Right ventricle myocardium superior (tissue), 1 donor: ENCODE data around the gene UBTD2. TPM values are rescaled to one million over a fixed set of nuclear protein-coding genes. Genes with fewer than 3 reads are reported as not detected.
A peak's percentile ranks its signal among the peaks of the same experiment; 100 is the strongest.
"Not testable (repeated sequence)": the region's sequence is repeated elsewhere in the genome, so short reads cannot be mapped to it uniquely, and the experiment has no call there.

Source experiments
- ATAC-seq: fragments of 200-7000 bp; cut with Tn5 transposase; one replicate; pipeline ENCODE4 v1.9.1; 2020; ENCODE audit warnings: mild to moderate bottlenecking; ENCODE audit not compliant: poor library complexity
- DNase-seq: peaks from one replicate; pipeline ENCODE4 v3.0.0-alpha.2; 2020
- intact Hi-C: fragments of 100-400 bp; cut with DNase I; formaldehyde crosslinking; loops from one replicate; pipeline ENCODE4 v1.11.2; 2022
- total RNA-seq: library from RNA; stranded (reverse); fragmentation: NEBNext Ultra II Directional; extraction: Animal tissue kit (Norgen Biotek cat#: 25700); gene quantifications from one replicate; pipeline ENCODE4 v1.2.1, GENCODE V29; 2021
- donor health status: DM: no; HTN: yes; CAD: no; lungs with severe emphysema.

Gene UBTD2
- total RNA-seq, 1 donor from 2014 or later: 8.6 TPM

- ATAC-seq (no peak), DNase-seq (no peak)
- intact Hi-C loops: no loop called here
Observed at GRCh38 chr5:172213126-172213525, 70.4 kb downstream of the UBTD2 start.

- DNase-seq: no peak
- intact Hi-C loops: no loop called here
- ATAC-seq: no peak
Observed at GRCh38 chr5:172211676-172212075, 71.9 kb downstream of the UBTD2 start.

- ATAC-seq (no peak), DNase-seq (no peak)
- intact Hi-C loops: loop anchor here (10.0 kb wide), 1 partner anchor 45 kb away; no protein-coding TSS in a partner anchor
Observed at GRCh38 chr5:172209714-172210113, 73.8 kb downstream of the UBTD2 start.

GRCh38 chr5:172207511-172207910, 76.1 kb downstream of the UBTD2 start:
- DNase-seq: no peak
- no peak for ATAC-seq
- intact Hi-C loops: loop anchor here (10.0 kb wide), 1 partner anchor 47 kb away; no protein-coding TSS in a partner anchor

GRCh38 chr5:172205984-172206383, 77.6 kb downstream of the UBTD2 start:
- not testable (repeated sequence) for DNase-seq, ATAC-seq
- intact Hi-C loops: loop anchor here (10.0 kb wide), 1 partner anchor 49 kb away; no protein-coding TSS in a partner anchor

GRCh38 chr5:172200476-172200875, 83.1 kb downstream of the UBTD2 start:
- ATAC-seq: no peak
- no peak for DNase-seq
- intact Hi-C loops: loop anchor here (10.0 kb wide), 1 partner anchor 54 kb away; no protein-coding TSS in a partner anchor

GRCh38 chr5:172199446-172199845, 84.1 kb downstream of the UBTD2 start:
- DNase-seq (no peak), ATAC-seq (no peak)
- intact Hi-C loops: no loop called here

GRCh38 chr5:172197775-172198174, 85.8 kb downstream of the UBTD2 start:
- intact Hi-C loops, DNase-seq, ATAC-seq: not testable (repeated sequence)

- DNase-seq (no peak), ATAC-seq (no peak)
- intact Hi-C loops: no loop called here
Observed at GRCh38 chr5:172194985-172195774, 88.4 kb downstream of the UBTD2 start.

GRCh38 chr5:172193872-172194271, 89.7 kb downstream of the UBTD2 start, which contains the start of gene EFCAB9:
Gene EFCAB9, plus strand, starts transcription at chr5:172194172. Its CDS starts 1 bp downstream, at chr5:172194173.
- ATAC-seq: no peak
- intact Hi-C loops: no loop called here
- DNase-seq: no peak

GRCh38 chr5:172189693-172190296, 93.8 kb downstream of the UBTD2 start:
- no peak for ATAC-seq
- intact Hi-C loops: loop anchor here (2.0 to 10.0 kb wide), 2 partner anchors 83 to 275 kb away; no protein-coding TSS in a partner anchor
- DNase-seq: no peak

- DNase-seq (no peak), ATAC-seq (no peak)
- intact Hi-C loops: loop anchor here (2.0 to 10.0 kb wide), 2 partner anchors 82 to 274 kb away; no protein-coding TSS in a partner anchor
Observed at GRCh38 chr5:172188893-172189692, 94.5 kb downstream of the UBTD2 start.

GRCh38 chr5:172188033-172188892, 95.3 kb downstream of the UBTD2 start, which contains the start of gene STK10:
Gene STK10, minus strand, starts transcription at chr5:172188224. Its CDS starts 182 bp downstream, at chr5:172188042.
- DNase-seq (peak; percentile 96), ATAC-seq (peak; percentile 96)
- intact Hi-C loops: loop anchor here (2.0 to 10.0 kb wide), 2 partner anchors 81 to 273 kb away; no protein-coding TSS in a partner anchor

- ATAC-seq (peak; percentile 23), DNase-seq (peak; percentile 80)
- intact Hi-C loops: loop anchor here (2.0 to 10.0 kb wide), 2 partner anchors 81 to 273 kb away; no protein-coding TSS in a partner anchor
Observed at GRCh38 chr5:172187118-172188032, 96.2 kb downstream of the UBTD2 start.

- intact Hi-C loops: loop anchor here (10.0 kb wide), 1 partner anchor 271 kb away; no protein-coding TSS in a partner anchor
- DNase-seq (no peak), ATAC-seq (no peak)
Observed at GRCh38 chr5:172186114-172186695, 97.4 kb downstream of the UBTD2 start.

GRCh38 chr5:172185096-172185461, 98.5 kb downstream of the UBTD2 start:
- ATAC-seq: no peak
- DNase-seq: no peak
- intact Hi-C loops: loop anchor here (10.0 kb wide), 1 partner anchor 270 kb away; no protein-coding TSS in a partner anchor
